Measurements from ENCODE around the gene LRMDA. TPM values are rescaled to one million over a fixed set of nuclear protein-coding genes. Genes with fewer than 3 reads are reported as not detected.

Gene LRMDA
- total and polyA plus RNA-seq, 12 donors: 30.7 to 132 (median 78.1) TPM

GRCh38 chr10:75693489-75693888 lies 262.1 kb downstream of the LRMDA start:
- Histone ChIP-seq H3K4me1 (replicated peaks in 1 of 2) (no peaks in the 10 kb centered on the region), H3K27ac (no peak overlapping the region), H3K9me3 (replicated peaks in 1 of 3) (no peaks in the 10 kb centered on the region), H3K4me3 (no peak overlapping the region), H3K36me3 (replicated peaks in 1 of 2) (no peaks in the 10 kb centered on the region), H3K27me3 (no peaks in the 10 kb centered on the region)
- intact Hi-C loops (cut with DNase I): no loop called here
- DNase-seq: no peak
- WGBS, 4 donors: 84 to 89% (median 88%) methylated on average over 6 of the region's 6 CpGs
- TF ChIP-seq POLR2A (IDR thresholded peaks at IDR 0.05) (no peak), CTCF (IDR thresholded peaks at IDR 0.05) (no peak)

- Histone ChIP-seq H3K36me3 (replicated peaks in 1 of 2) (no peaks in the 10 kb centered on the region), H3K4me1 (replicated peaks in 1 of 2) (no peaks in the 10 kb centered on the region), H3K27me3 (no peaks in the 10 kb centered on the region), H3K27ac (no peak overlapping the region), H3K9me3 (replicated peaks in 1 of 3) (no peaks in the 10 kb centered on the region), H3K4me3 (no peak overlapping the region)
- intact Hi-C loops (cut with DNase I): no loop called here
- WGBS, 4 donors: 85 to 96% (median 92%) methylated on average over 3 of the region's 3 CpGs
- TF ChIP-seq POLR2A (IDR thresholded peaks at IDR 0.05) (no peak), CTCF (IDR thresholded peaks at IDR 0.05) (no peak)
- DNase-seq: no peak
Measured at GRCh38 chr10:75694269-75694668, 262.8 kb downstream of the LRMDA start.

GRCh38 chr10:75694790-75695189 lies 263.4 kb downstream of the LRMDA start:
- no peaks in the 10 kb centered on the region for H3K9me3 ChIP-seq (replicated peaks in 1 of 3)
- intact Hi-C loops (cut with DNase I): no loop called here
- no peaks in the 10 kb centered on the region for H3K27me3 ChIP-seq
- no peaks in the 10 kb centered on the region for H3K36me3 ChIP-seq (replicated peaks in 1 of 2)
- 89 to 94% (median 91%) methylated on average over 3 of the region's 3 CpGs for WGBS, 4 donors
- TF ChIP-seq POLR2A (IDR thresholded peaks at IDR 0.05): no peak
- DNase-seq: no peak
- H3K27ac ChIP-seq: no peak overlapping the region
- H3K4me3 ChIP-seq: no peak overlapping the region
- H3K4me1 ChIP-seq (replicated peaks in 1 of 2): no peaks in the 10 kb centered on the region

GRCh38 chr10:75695994-75696393 lies 264.6 kb downstream of the LRMDA start:
- no peak for DNase-seq
- H3K36me3 ChIP-seq (replicated peaks in 1 of 2): no peaks in the 10 kb centered on the region
- no peaks in the 10 kb centered on the region for H3K9me3 ChIP-seq (replicated peaks in 1 of 3)
- H3K4me1 ChIP-seq (replicated peaks in 1 of 2): no peaks in the 10 kb centered on the region
- no peak overlapping the region for H3K4me3 ChIP-seq
- WGBS, 4 donors: 95 to 100% (median 96%) methylated on average over 2 of the region's 2 CpGs
- H3K27ac ChIP-seq: no peak overlapping the region
- TF ChIP-seq CTCF (IDR thresholded peaks at IDR 0.05) (no peak), POLR2A (IDR thresholded peaks at IDR 0.05) (no peak)
- intact Hi-C loops (cut with DNase I): no loop called here
- no peaks in the 10 kb centered on the region for H3K27me3 ChIP-seq

- DNase-seq: no peak
- Histone ChIP-seq H3K9me3 (replicated peaks in 1 of 3) (no peaks in the 10 kb centered on the region), H3K27ac (no peak overlapping the region), H3K4me1 (replicated peaks in 1 of 2) (no peaks in the 10 kb centered on the region), H3K4me3 (no peak overlapping the region), H3K27me3 (no peaks in the 10 kb centered on the region), H3K36me3 (replicated peaks in 1 of 2) (no peaks in the 10 kb centered on the region)
- WGBS, 4 donors: 86 to 89% (median 88%) methylated on average over 4 of the region's 4 CpGs
- TF ChIP-seq POLR2A (IDR thresholded peaks at IDR 0.05): no peak
- no peak for TF ChIP-seq CTCF (IDR thresholded peaks at IDR 0.05)
- intact Hi-C loops (cut with DNase I): no loop called here
Measured at GRCh38 chr10:75696536-75696935, 265.1 kb downstream of the LRMDA start.

All from adrenal gland (tissue), 12 donors.